HTR-8/SVneo (cell line): Measurements from ENCODE around the gene KLHL5.
"Not testable (repeated sequence)": the region's sequence is repeated elsewhere in the genome, so short reads cannot be mapped to it uniquely, and the experiment has no call there.

Source experiments
- DNase-seq: peaks from one replicate; pipeline ENCODE4 v3.0.0; 2011; ENCODE audit warnings: low spot score, mixed read lengths; ENCODE audit not compliant: insufficient read length
- FAIRE-seq: peaks from 2 replicates; lab custom pipeline; 2011; peaks lifted over from hg19 to GRCh38; lab: Jason Lieb, UNC

The KLHL5 gene

GRCh38 chr4:39096847-39097246 is 34.8 kb downstream of the KLHL5 start:
- DNase-seq (no peak), FAIRE-seq (no peak)

- FAIRE-seq = no peak
- DNase-seq = no peak
Measured at GRCh38 chr4:39097290-39097689, 35.3 kb downstream of the KLHL5 start.

GRCh38 chr4:39102297-39102696 is 40.3 kb downstream of the KLHL5 start:
- DNase-seq (no peak), FAIRE-seq (no peak)

- FAIRE-seq = no peak
- DNase-seq = no peak
Measured at GRCh38 chr4:39103291-39103690, 41.3 kb downstream of the KLHL5 start.

- FAIRE-seq = no peak
- no peak for DNase-seq
Measured at GRCh38 chr4:39104255-39104654, 42.2 kb downstream of the KLHL5 start.

GRCh38 chr4:39106011-39106410 is 44.0 kb downstream of the KLHL5 start:
- DNase-seq = no peak
- no peak for FAIRE-seq

GRCh38 chr4:39114436-39114835 is 52.4 kb downstream of the KLHL5 start:
- FAIRE-seq (no peak), DNase-seq (no peak)

- no peak for FAIRE-seq
Measured at GRCh38 chr4:39118034-39118658, 56.1 kb downstream of the KLHL5 start.

GRCh38 chr4:39120418-39120817 is 58.4 kb downstream of the KLHL5 start:
- FAIRE-seq (no peak), DNase-seq (no peak)

More at GRCh38 chr4:39118034-39118658, 56.1 kb downstream of the KLHL5 start:
- DNase-seq = no peak

GRCh38 chr4:39124885-39125599 is 63.0 kb downstream of the KLHL5 start:
- FAIRE-seq (no peak), DNase-seq (no peak)

- FAIRE-seq = no peak
- no peak for DNase-seq
Measured at GRCh38 chr4:39125600-39125985, 63.6 kb downstream of the KLHL5 start.

GRCh38 chr4:39126256-39127095 is 64.4 kb downstream of the KLHL5 start:
- DNase-seq (no peak), FAIRE-seq (no peak)

GRCh38 chr4:39133623-39134022 is 71.6 kb downstream of the KLHL5 start:
- DNase-seq = no peak
- FAIRE-seq = no peak

- FAIRE-seq = no peak
Measured at GRCh38 chr4:39134683-39135306, 72.8 kb downstream of the KLHL5 start.

GRCh38 chr4:39138227-39138626 is 76.2 kb downstream of the KLHL5 start:
- not testable (repeated sequence) for DNase-seq, FAIRE-seq

More at GRCh38 chr4:39134683-39135306, 72.8 kb downstream of the KLHL5 start:
- no peak for DNase-seq

GRCh38 chr4:39146211-39146610 is 84.2 kb downstream of the KLHL5 start:
- FAIRE-seq (no peak), DNase-seq (no peak)

- no peak for FAIRE-seq
- no peak for DNase-seq
Measured at GRCh38 chr4:39154009-39154408, 92.0 kb downstream of the KLHL5 start.

GRCh38 chr4:39157520-39157919 is 95.5 kb downstream of the KLHL5 start:
- no peak for DNase-seq
- no peak for FAIRE-seq

- no peak for DNase-seq
- no peak for FAIRE-seq
Measured at GRCh38 chr4:39166177-39166576, 104.1 kb downstream of the KLHL5 start.

GRCh38 chr4:39166669-39167068 is 104.6 kb downstream of the KLHL5 start:
- DNase-seq (no peak), FAIRE-seq (no peak)

GRCh38 chr4:39169426-39169825 is 107.4 kb downstream of the KLHL5 start:
- no peak for FAIRE-seq
- DNase-seq = no peak
